HG02588 (cell line): ENCODE results near the gene CAPN10.
"Not testable (repeated sequence)": the region's sequence is repeated elsewhere in the genome, so short reads cannot be mapped to it uniquely, and the experiment has no call there.

Source experiments
- ATAC-seq: cut with Tn5 transposase; IDR thresholded peaks from one replicate; pipeline ENCODE4 v1.9.1; 2021; ENCODE audit warnings: mild to moderate bottlenecking, moderate library complexity; ENCODE audit not compliant: unreplicated experiment

Gene CAPN10

GRCh38 chr2:240601831-240602160, 15.3 kb downstream of the CAPN10 start:
- ATAC-seq = no peak

- ATAC-seq = no peak
Measured at GRCh38 chr2:240602266-240603050, 15.9 kb downstream of the CAPN10 start.

GRCh38 chr2:240603081-240603835, 16.7 kb downstream of the CAPN10 start:
- ATAC-seq = no peak

DNA sequence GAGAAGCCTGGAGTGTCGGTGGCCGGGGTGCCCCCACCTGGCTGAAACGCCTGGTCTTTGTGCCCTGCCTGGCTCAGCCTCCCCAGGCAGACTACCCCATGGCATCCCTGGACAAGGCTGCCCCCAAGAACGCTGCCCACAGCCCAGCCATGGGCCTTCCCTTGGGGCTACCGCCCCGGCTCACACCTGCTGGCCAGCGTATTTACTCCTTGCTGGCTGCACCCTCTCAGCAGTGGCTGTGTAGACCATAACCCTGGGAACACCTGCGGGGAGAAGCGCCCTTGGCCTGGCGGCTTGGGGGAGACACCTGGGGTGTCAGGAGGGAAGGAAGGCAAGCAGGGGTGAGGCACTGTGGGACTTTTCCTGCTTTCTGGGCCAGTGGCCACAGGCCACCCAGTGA, 17.3 kb downstream of the CAPN10 start:
- no peak for ATAC-seq

- ATAC-seq = no peak
Measured at GRCh38 chr2:240604291-240604938, 17.9 kb downstream of the CAPN10 start.

- ATAC-seq = no peak
Measured at GRCh38 chr2:240604939-240605716, 18.6 kb downstream of the CAPN10 start.

DNA sequence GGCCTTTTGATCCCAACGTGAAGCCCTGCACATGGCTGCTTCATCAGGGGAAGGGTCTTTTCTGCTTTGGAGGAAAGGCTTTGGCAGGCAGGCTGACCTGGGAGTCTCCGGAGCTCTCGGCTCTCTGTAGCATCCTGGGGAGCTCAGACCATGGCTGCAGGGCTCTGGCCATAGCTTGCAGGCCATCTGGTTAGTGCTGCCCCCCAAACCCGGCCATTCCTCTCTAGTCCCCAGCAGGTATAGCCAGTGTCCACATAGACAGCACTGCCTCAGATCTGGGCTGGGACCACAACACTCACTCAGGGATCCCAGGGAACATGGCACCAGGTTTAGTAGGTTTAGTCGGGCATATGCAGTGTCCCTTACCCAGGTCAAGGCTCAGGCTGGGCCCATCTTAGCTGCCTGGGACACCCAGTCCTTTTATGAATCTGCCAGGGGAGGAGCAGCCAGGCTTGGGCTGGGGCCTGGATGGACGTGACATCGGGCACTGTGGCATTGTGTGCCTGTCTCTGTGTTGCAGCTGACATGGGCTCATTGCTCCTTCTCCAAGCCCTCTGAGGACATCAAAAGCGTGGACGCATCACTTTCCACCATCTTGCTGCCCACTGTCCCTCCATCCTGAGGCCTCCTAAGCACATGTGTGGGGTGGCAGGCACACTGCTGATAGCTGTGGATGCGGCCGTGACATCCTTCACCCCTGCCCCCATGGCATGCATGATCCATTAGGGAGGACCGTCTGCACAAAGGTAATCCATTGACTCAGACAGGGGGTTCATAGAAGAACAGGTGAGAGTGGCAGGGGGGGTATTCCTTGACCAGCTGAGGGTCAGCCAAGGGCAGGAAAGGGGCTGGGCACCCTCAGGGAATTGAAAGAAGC, 19.6 kb downstream of the CAPN10 start:
- ATAC-seq = no peak

DNA sequence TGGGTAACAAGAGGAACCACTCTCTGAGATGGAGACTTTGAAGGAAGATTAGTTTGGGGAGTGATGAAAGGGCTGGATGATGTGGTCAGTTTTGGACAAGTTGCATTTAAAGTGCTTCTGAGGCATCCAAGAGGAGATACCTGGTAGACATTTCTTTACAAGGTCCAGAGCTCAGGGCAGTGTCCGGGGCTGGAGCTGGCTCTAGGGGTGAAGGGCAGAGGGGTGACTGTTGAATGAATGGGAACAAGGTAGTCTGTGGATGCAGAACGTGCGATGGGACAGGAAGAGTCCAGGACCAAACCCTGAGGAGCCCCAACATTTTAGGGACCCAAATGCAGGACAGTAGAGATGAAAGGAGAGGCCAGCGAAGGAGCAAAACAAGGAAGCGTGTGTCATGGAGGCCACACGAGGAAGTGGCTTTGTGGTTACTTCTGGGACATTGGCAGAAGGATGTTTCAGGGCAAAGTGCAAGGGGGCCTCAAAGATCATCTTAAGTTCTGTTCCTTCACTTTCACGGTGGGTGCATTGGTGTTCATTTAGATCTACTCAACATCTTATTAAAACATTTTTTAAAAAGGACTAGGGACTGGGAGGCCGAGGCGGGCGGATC, 25.2 kb downstream of the CAPN10 start:
- ATAC-seq = no peak

DNA sequence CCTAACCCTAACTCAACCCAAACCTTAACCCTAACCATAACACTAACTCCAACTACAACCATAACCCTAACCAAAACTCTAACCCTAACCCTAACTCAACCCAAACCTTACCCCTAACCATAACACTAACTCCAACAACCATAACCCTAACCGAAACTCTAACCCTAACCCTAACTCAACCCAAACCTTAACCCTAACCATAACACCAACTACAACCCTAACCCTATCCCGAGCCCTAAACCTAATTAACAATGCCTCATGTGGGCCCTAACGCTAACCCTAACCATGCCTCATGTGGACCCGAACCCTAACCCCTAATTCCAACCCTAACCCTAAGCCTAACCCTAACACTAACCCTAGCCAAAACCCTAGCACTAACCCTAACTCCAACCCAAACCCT, 27.2 kb downstream of the CAPN10 start:
- ATAC-seq = no peak

GRCh38 chr2:240614391-240614790, 27.9 kb downstream of the CAPN10 start:
- ATAC-seq = no peak

DNA sequence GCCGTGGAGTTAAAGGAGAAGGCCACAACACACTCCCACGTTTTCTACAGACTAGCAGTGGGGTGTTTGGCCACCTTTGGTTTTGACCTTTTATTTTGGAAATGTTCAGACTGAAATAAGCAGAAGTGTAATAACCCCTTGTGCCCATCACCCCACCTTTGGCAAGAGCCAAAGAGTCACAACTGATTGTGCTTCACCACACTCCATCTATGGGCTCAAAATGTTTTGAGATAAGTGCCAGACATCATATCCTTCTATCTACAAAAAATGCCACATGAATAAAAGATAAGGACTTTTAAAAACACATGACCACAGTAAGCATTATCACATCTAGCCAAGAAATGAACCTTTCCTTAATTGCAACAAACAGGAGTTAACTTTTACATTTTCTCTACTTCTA, 28.9 kb downstream of the CAPN10 start:
- no peak for ATAC-seq

DNA sequence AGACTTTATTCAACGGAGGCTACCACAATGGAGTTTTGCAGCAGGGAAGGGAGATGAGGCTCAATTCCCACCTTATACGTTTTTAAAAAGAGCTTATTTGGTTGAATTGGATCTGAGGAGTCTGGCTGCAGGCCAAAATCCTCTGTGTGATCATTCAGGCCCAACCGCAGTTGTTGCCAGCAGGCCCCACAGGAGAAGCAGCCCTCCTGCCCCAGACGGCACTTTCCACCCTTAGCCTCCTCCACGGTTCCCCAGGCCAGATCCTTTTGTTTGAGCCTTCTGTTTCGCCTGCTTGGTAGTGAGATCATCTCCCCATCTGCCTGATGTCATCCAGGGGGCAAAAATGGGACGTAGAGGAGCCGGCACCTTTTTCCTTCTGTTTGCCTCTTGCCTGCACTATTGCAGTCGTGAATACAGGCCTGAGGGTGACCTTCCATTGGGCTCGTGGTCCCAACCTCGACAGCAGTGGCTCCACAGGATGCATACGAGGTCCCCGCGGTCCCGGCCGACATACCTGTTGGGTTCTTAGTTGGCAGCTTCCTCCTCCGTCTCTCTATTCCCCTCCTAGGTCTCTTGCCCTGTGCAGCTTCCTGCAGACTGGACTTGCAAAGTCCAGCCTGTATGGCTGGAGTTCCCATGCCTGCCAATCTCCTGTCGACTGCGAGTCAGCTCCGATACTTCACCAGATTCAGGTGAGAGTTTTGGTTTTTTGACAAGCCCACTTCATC, 29.4 kb downstream of the CAPN10 start:
- no peak for ATAC-seq

DNA sequence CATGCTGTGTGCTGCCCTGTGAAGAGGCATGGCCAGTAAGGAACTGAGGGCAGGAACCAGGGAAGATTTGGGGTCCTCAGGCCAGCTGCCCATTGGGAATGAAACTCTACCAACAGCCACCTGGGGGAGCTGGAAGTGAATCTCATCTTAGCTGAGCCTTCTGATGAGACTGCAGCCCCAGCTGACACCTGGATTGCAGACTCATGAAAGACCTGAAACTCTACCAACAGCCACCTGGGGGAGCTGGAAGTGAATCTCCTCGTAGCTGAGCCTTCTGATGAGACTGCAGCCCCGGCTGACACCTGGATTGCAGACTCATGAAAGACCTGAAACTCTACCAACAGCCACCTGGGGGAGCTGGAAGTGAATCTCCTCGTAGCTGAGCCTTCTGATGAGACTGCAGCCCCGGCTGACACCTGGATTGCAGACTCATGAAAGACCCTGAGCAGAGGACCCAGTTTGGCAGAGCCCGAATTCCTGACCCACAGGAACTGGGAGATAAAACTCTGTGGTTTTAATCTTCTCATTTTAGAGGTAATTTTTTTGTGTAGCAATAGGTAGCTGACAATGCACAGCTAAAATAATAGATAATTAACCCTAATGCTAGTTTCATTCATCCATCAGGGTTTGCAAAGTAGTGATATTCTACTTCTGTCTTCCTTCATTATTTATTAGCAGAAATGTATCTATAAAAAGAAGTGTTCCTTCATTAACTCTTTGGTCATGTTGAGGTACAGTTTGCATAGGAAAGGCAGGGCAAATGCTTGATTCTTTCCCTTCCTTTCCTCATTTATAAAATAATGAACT, 30.5 kb downstream of the CAPN10 start:
- not testable (repeated sequence) for ATAC-seq

GRCh38 chr2:240618776-240619175, 32.2 kb downstream of the CAPN10 start:
- ATAC-seq = no peak

- no peak for ATAC-seq
Measured at GRCh38 chr2:240619506-240620148, 33.1 kb downstream of the CAPN10 start.

DNA sequence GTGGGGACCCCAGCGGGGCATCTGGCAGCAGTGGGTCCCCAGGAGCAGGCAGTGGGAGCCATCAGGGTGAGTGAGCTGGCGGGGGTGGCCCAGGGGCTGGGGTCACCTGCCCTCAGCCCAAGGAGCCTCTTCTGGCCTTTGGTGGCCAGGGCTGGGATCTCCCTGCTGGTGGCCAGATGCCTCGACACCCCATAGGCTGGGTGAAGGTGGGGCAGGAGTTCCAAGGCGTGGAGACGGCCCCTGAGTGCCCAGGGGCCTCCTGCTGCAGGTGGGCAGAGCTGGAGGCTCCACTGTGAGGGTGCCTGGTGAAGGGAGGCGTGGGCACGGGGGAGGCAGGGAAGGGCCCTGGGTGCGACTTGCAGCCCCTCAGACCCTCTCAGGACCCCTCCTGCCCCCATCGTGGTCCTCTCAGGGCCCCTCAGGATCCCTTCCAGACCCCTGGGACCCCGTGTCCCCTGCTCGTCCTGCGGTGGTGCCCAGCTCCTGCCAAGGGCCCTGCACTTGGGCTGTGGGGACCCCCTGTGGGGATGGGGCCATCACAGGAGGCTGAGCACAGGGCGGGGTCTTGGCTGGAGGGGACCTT, 33.7 kb downstream of the CAPN10 start:
- ATAC-seq = no peak

- no peak for ATAC-seq
Measured at GRCh38 chr2:240620859-240621258, 34.3 kb downstream of the CAPN10 start.

DNA sequence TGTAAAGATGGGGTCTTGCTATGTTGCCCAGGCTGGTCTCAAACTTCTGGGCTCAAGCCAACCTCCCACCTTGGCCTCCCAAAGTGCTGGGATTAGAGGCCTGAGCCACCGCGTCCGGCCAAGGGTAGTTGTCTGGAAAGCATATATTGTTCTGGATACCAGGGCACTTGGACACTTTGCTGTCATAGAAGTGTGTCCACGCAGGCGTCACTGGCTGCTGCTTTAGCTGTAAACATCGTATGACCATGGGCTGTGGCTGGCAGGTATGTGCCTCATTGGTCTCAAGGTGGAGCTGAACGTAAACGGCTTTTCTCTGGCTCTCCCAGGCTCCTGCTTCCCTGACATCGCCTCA, 35.5 kb downstream of the CAPN10 start:
- no peak for ATAC-seq
